ENCODE data around the gene CDH13.

Gene CDH13

DNA sequence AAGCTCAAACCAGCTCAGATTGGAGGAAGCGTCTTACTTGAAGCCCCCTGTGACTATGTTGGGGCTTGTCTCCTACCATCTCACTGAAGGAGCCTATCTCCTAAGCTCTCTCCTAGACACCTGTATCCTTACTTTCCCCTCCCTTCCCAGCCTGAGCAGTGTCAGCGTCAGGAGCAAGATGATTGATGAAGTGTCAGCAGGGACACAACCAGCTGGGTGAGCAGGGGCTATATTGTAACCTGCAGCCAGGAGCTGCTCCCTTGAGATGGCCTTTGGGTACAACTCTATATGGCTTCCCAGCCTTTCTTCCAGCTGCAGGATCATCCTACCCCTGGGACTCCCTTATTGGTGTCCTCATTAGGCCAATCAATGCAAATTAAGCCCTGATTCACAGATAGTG is 1097.8 kb downstream of the CDH13 start:
- DNase-seq (ENCODE audit: low read depth, low spot score), result no peak

DNA sequence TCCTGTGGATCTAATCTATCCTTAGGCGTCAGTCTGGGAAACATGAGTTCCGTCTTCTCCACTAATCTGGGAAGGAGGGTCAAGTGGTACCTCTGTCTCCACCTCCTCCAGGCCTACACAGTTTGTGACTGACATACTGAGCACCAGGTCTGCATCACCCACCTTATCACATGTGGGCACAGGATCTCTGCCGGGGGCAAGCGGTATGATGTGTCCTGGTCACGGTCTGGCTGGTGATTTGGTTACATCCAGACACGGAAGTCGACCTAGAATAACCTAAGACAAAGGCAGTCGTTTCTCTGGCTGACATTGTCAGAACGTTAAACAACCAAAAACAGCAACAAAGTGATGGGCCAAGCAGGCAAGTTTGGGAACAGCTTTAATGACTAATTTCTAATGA is 1098.5 kb downstream of the CDH13 start:
- no peak for DNase-seq (ENCODE audit: low read depth, low spot score)
- no peak overlapping the region for H3K4me3 ChIP-seq (ENCODE audit: low read length)

More for the DNA sequence above, 1097.8 kb downstream of the CDH13 start:
- no peak overlapping the region for H3K4me3 ChIP-seq (ENCODE audit: low read length)

DNA sequence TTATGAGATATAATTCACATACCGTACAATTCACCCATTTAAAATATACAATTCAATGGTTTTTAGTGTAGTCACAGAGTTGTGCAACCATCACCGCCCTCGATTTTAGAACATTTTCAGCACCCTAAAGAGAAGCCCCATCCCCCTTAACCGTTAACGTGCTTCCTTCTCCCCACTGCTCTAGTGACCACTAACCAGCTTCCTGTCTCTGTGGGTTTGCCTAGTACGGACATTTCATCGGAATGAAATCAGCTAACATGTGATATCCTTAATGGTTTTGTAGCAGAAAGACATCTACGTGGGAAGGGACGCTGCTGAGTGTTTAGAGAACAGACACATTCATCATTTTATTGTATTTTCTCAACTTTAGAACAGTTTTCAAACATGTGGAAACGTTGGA is 1100.2 kb downstream of the CDH13 start:
- no peak overlapping the region for H3K4me3 ChIP-seq (ENCODE audit: low read length)
- peak; percentile 34 for DNase-seq (ENCODE audit: low read depth, low spot score)

DNA sequence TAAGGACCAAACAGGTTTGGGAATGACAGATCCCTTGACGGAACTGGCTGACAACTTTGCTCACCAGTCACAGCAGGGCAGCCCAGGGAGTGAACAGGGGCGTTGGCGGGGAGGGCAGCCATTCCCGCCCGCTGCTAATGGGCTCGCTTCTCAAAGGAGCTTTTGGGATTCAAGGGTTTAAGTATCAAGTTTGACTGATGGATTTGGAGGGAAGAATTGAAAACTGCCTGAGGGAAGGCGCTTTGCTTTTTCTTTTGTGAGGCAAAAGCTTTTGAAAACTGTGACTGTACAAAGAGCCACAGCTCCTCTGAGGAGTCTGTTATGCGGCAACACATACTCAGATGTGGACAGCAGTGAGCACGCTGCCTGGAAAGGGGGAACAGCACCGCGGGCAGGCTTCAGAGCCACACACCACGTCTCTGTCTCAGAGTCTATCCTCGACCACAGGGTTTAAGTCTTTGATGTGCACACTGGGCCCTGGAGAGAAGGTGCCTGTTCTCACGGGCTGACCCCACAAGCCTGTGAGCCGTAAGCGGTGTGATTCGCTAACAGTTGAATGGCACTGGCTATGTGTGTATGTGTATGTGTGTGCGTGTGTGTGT is 1101.1 kb downstream of the CDH13 start:
- DNase-seq (ENCODE audit: low read depth, low spot score), result no peak
- no peak overlapping the region for H3K4me3 ChIP-seq (ENCODE audit: low read length)

DNA sequence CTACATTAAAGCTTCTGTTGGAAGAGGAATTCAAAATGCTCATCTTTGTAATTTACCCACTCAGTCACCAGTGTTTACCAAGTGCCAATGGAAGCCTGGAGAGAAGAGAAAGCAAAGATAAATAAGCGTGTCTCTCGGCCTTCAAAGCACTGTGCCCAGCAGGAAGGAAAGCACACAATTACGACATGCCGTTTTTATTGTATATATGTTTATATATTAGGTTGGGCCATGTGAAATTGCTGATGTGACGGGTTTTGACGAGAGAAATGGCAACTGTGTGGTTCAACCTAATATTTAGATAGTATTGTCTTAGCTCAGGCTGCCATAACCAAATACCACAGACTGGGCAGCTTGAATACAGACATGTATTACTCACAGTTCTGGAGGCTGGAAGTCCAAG is 1101.7 kb downstream of the CDH13 start:
- no peak for DNase-seq (ENCODE audit: low read depth, low spot score)
- H3K4me3 ChIP-seq (ENCODE audit: low read length), result no peak overlapping the region

DNA sequence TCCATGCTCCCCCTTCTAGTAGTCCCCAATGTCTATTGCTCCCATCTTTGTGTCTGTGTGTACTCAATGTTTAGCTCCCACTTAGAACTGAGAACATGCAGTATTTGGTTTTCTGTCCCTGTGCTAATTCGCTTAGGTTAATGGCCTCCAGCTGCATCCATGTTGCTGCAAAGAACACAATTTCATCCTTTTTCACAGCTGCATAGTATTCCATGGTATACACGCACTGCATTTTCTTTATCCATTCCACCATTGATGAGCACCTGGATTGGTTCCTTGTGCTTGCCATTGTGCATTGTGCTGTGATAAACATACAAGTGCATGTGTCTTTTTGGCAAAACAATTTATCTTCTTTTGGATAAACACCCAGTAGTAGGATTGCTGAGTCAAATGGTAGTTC is 1104.0 kb downstream of the CDH13 start:
- no peak for DNase-seq (ENCODE audit: low read depth, low spot score)
- H3K4me3 ChIP-seq (ENCODE audit: low read length), result no peak overlapping the region

DNA sequence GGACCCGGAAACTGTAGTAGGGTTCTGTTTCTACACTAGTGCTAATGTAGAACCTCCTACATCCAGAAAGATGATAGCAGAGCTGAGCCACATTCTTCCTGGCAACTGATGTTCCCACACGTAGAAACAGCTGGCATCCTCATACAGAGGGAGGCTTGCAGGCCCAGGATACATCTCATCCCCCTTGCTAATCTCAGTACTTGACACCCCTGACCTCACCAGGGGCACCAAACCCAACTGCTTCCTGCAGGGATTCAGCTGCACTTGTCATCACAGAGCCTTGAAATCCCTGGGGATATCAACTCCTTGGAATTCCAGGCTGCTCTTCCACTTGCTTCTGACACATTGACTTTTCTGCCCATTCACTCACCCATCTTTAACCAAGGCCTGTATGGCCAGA is 1105.8 kb downstream of the CDH13 start:
- DNase-seq (ENCODE audit: low read depth, low spot score), result no peak

DNA sequence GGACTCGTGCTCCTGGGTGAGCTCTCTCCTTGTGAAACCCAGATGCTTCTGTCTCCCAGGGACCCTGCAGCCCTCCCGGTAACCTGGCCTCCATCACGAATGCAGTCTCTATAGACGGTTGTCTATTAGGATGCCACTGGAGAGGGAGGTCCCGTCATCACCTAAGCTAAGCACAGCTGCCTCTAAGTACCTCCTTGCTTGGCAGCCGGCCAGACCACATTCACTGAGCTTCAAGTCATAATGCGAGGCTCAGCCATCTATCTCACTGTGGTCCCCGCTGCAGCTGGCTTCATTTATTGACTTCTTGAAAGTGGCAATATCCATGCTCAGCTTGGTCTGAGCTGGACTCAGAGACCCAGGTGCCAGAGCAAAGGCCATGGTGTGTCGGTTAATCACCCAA is 1106.5 kb downstream of the CDH13 start:
- no peak for DNase-seq (ENCODE audit: low read depth, low spot score)

More for the DNA sequence above, 1105.8 kb downstream of the CDH13 start:
- no peak overlapping the region for H3K4me3 ChIP-seq (ENCODE audit: low read length)

DNA sequence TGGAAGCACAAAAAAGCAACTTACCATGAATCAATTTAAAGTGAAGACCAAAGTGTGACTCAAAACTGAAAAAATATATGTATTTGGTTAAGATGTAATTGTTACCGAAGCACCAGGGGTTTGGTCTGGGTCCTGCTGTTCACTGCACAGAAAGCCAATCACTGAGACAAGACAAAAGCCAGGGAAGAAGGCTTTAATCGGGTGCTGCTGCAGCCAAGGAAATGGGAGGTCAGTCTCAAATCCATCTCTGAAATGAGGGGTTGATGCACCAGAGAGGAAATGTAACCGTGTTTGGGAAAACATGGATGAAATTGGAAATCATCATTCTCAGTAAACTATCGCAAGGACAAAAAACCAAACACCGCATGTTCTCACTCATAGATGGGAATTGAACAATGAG is 1107.4 kb downstream of the CDH13 start:
- no peak for DNase-seq (ENCODE audit: low read depth, low spot score)
- H3K4me3 ChIP-seq (ENCODE audit: low read length), result no peak overlapping the region

More for the DNA sequence above, 1106.5 kb downstream of the CDH13 start:
- H3K4me3 ChIP-seq (ENCODE audit: low read length), result no peak overlapping the region

DNA sequence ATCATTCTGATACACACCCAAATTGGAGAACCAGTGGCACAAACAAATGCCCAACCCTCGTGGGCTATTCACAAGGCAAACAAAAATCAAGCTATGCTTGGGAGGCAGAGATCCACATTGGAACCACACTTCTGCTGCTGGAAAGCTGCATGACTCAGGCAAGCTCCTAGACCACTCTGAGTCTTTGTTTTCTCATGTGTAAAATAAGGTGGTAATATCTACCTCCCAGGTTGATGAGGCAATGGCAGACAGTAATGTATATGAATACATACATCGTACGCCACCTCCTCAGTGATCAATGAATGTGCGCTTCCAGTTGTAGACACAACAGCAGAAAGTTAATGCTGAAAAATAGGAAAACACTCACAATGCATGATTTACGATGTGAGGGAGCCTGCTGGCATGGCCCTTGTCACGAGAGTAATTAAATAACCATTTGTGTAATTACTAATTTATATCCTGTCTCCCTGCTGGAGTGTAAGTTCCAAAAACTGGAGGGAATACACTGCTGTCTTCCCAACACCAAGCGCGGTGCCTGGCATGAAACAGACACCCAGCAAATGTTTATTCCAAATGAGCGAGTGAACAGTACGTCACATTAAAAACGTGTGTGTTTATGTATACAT is 1111.1 kb downstream of the CDH13 start:
- no peak overlapping the region for H3K4me3 ChIP-seq (ENCODE audit: low read length)
- no peak for DNase-seq (ENCODE audit: low read depth, low spot score)

DNA sequence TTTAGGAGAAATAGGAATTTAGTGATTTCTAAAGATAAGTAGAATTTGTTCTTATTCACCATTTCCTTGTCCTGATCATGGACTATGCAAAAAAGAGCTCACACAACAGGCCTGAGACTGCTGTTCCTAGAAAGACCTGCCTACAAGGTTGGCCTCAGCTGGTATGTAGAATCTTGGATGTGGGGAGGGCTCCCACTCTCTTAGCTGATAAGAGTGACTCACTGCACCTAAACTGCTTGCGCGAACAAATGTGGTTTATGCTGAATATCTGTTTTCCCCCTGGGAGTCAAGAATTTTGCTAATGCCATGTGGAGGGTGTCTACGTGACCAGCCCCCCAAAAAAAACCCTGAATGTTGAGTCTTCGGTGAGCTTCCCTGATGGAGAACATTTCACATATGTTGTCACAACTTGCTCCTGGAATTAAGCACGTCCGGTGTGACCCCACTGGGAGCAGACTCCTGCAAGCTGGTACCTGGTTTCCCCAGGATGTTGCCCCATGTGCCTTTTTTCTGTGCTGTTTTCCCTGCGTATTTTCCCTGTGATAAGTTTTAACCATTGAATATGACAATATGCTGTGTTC is 1112.2 kb downstream of the CDH13 start:
- DNase-seq (ENCODE audit: low read depth, low spot score), result no peak
- H3K4me3 ChIP-seq (ENCODE audit: low read length), result no peak overlapping the region

DNA sequence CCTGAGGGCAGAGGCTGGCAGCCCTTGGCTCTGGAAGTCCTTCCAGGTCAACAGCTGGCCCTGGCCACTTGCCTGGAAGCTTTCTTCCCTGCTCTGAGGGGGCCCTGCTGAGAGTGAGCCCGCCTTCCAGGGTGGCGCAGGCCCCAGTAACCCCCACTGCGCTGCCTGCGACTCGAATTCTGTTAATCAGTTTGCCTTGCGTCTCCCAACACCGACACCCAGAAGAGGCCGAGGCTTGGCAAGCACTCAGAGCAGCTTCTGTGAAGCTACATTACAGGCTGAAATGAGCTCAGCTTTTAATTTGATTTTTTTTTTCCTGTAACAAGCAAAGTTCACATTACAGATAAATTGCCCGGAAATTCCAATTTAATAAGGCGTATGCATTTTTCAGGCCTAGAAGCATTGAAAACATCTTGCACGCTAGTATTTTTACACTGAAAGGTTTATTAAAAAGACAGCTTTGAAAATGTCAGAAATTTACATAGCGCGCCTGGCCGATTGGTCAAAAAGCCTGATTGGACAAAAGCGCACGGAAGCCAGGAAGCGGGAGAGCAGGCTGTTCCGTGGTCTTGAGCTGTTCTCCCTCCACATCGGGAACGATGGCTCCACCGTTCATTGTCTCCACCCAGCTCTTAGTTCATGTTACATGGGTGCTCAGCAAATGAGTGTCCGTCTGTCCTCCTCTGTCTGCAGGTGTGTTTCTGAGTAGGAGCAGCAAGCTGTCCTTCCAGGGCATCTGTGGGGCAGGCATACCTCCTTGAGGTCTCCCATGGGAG is 1115.5 kb downstream of the CDH13 start:
- H3K4me3 ChIP-seq (ENCODE audit: low read length), result no peak overlapping the region
- no peak for DNase-seq (ENCODE audit: low read depth, low spot score)

DNA sequence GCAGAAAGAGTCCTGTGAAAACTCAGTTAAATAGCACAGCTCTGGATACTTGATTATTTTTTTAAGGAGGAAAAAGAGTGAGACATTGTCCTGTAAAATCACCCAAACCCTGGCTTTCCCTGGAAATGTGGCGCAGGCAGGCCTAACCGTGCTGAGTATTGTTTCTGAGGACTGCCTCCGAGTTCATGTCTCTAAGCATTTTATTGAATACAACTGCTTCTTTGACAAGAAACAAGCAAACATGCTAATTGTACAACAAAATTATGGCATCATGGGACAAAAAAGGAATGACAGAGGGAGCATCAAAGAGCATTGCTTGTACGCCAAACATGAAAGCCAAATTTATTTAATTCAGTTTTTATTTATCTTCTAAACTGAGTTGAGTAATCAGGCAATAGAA is 1116.5 kb downstream of the CDH13 start:
- H3K4me3 ChIP-seq (ENCODE audit: low read length), result no peak overlapping the region
- DNase-seq (ENCODE audit: low read depth, low spot score), result no peak

DNA sequence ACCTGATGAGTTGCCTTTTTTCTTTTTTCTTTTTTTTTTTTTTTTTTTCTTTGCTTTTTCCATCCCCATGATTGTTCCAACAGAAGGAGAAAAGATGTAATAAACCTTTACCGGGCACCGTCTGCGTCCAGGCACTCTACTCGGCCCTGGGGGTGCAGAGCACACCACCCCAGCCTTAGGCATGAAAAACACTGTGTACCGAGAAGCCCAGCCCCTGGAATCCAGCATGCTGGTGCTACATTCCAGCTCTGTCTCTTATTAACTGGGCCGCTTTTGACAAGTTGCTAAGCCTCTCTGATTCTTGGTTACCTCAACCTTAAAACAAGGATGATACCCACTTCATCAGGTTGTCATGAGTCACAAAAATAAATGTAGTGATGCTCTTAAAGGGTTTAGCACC is 1117.0 kb downstream of the CDH13 start:
- no peak overlapping the region for H3K4me3 ChIP-seq (ENCODE audit: low read length)
- no peak for DNase-seq (ENCODE audit: low read depth, low spot score)

DNA sequence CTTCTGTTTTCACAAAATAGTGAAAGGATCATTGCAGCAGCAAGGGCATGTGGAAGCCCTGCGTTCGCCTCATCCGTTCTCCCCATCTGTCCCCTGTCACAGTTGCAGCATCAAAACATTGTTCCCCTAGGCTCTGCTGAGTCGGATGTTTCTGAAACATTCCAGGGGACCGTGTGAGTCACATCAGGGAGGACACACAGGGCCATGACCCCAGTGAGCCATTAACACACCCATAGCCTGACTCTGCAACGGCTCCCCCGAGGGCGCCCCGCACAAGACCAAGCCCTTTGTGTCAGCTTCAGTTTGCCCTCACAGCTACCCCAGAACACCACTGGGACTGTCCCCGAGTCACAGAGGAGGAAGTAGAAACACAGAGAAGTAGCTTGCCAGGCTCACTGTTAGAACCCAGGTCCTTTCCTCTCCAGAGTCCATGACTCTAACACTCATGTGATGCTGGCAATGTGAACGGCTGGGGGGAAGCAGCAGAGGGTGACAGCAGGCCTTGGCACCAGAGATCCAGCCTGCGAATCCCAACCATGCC is 1117.7 kb downstream of the CDH13 start:
- no peak for DNase-seq (ENCODE audit: low read depth, low spot score)
- H3K4me3 ChIP-seq (ENCODE audit: low read length), result no peak overlapping the region

DNA sequence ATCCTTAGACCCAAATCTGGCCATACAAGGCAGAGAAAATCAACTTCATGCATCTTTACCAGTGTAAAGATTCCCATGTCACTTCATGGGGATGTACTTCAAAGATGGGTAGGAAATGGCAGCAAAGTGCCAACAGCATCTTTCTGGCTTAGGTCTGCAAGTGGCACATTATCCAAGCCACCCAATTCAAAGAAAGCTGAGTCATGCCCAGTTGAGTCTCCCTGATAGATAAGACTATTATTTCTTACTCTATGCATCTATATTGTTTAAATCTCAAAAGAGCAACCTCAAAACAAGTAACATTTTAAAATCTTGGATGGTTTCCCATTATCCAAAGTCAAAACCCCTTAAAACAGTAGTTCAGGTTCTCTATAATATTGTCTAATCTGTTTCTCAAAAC is 1119.8 kb downstream of the CDH13 start:
- DNase-seq (ENCODE audit: low read depth, low spot score), result no peak
- no peak overlapping the region for H3K4me3 ChIP-seq (ENCODE audit: low read length)

DNA sequence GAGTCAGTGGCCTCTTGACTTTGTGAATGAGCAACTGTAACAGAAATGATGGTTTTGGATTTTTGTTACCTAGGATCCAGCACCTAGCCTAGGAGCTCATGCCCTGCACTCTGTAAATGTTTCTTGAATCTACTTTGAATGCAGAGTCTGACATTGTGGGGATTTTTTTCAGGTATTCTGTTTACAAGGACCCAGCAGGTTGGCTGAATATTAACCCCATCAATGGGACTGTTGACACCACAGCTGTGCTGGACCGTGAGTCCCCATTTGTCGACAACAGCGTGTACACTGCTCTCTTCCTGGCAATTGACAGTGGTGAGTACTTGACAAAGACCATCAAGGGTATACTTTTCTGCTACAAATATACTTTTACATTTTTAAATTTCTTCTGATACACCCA is 1121.2 kb downstream of the CDH13 start:
- H3K4me3 ChIP-seq (ENCODE audit: low read length), result no peak overlapping the region
- DNase-seq (ENCODE audit: low read depth, low spot score), result no peak

DNA sequence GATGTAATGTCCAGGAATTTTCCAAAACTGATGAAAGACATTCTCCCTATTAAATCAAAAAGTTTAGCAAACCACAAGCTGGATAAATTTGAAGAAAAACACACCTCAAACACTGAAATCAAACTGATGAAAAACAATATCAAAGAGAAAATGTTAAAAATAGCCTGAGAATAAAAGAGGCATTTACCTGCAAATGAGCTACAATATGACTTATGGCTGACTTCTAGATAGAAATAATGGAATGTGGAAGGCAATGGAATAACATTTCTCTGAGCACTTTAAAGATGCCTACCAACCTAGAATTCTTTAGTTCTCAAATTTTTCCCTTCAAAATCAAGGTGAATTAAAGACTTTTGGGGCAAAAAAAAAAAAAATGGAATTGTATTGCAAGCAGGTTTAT is 1128.6 kb downstream of the CDH13 start:
- DNase-seq (ENCODE audit: low read depth, low spot score), result no peak
- H3K4me3 ChIP-seq (ENCODE audit: low read length), result no peak overlapping the region

DNA sequence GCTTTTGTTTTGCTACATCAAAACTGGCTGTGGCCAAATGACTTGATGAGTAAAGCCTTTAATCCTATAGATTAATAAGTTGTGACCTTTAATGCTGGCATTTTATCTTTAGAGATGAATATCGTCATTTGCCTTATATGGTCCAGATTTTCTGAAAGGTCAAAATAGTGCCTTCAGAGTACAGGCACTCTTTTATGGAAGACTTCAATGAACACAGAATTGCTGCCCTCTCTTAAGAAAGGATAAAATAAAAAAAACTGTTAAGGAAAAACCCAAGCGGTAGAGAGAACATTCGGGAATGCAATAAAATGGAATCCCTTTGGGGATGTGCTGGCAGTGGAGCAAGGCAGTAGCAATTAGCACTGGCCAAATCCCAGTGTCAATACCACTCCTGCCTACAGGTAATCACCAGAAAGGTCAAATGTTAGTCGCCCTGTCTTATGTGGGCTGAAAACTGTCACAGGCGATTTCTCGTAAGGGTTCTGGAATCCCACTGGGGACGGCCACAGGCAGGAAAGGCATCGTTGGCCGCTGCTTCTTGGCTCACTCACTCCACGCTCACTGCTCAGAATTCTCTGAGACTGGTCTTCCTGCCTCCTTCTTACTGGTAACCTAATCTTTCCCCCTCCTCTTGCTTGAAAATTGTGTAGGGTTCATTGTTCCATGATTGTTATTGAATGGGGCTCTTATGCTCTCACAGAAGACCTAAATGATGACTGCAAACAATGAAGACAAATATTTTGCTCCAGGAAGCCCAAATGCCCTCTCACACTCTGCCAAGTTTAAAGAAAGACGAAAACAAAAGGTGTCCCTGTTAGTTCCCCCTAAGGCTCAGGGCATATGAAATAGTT is 1135.6 kb downstream of the CDH13 start:
- DNase-seq (ENCODE audit: low read depth, low spot score), result no peak
- no peak overlapping the region for H3K4me3 ChIP-seq (ENCODE audit: low read length)
